A375 (cell line): ENCODE results near the gene DOP1B. TPM values are rescaled to one million over a fixed set of nuclear protein-coding genes. Genes with fewer than 3 reads are reported as not detected.

ENCODE experiments used
- total RNA-seq: library from RNA; depleted of rRNA; stranded (reverse); fragments of >200 nt; shearing (Covaris generic); gene quantifications from 2 replicates; pipeline ENCODE4 v1.2.3, GENCODE V29; 2014; rRNA removed

The DOP1B gene
- 1.0 and 2.4 TPM in 2 replicates for total RNA-seq

GRCh38 chr21:36156815-36157670 is at the start of gene DOP1B:
Gene DOP1B, plus strand, starts transcription at chr21:36156824. Its CDS starts 7,910 bp downstream, at chr21:36164734.

GRCh38 chr21:36134803-36135390 is 21.7 kb upstream of the DOP1B start, which contains the start of gene CBR3:
Gene CBR3, plus strand, starts transcription at chr21:36135079. Its CDS starts 114 bp downstream, at chr21:36135193.

Other genes with a start within 250 kb of the DOP1B start
- 9.6 TPM in 2 replicates for gene SETD4, start 96.3 kb upstream of the DOP1B start, total RNA-seq
- gene CBR1, start 86.8 kb upstream of the DOP1B start, total RNA-seq = 103 and 104 TPM in 2 replicates
- 17.4 and 17.8 TPM in 2 replicates for gene CBR3, start 21.7 kb upstream of the DOP1B start, total RNA-seq
- 16.9 and 17.4 TPM in 2 replicates for gene MORC3, start 163.4 kb downstream of the DOP1B start, total RNA-seq
- gene CHAF1B, start 228.6 kb downstream of the DOP1B start, total RNA-seq = 9.3 and 10.9 TPM in 2 replicates